ENCODE data around the gene LAPTM5. TPM values are rescaled to one million over a fixed set of nuclear protein-coding genes. Genes with fewer than 3 reads are reported as not detected.
A peak's percentile ranks its signal among the peaks of the same experiment; 100 is the strongest.

The LAPTM5 gene
- total and polyA plus RNA-seq, 10 of the 15 experiments (the other 5 are each of a cell fraction or from before 2014, with no cell fraction given): 24.1 to 1,034 (median 687) TPM

DNA sequence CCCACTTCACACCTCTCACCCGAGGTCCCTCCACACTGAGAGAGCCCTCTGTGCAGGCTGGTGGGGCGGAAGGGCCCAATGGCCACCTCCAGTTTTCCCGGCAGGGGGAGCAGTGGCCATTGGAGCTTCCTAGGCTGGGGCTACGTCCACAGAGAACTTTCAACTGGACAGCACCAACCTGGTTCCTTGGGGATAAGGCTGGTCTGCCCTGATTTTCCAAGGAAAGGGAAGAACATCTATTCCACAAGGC lies 20.3 kb upstream of the LAPTM5 start (continued):
- TF ChIP-seq, protein P1, sequence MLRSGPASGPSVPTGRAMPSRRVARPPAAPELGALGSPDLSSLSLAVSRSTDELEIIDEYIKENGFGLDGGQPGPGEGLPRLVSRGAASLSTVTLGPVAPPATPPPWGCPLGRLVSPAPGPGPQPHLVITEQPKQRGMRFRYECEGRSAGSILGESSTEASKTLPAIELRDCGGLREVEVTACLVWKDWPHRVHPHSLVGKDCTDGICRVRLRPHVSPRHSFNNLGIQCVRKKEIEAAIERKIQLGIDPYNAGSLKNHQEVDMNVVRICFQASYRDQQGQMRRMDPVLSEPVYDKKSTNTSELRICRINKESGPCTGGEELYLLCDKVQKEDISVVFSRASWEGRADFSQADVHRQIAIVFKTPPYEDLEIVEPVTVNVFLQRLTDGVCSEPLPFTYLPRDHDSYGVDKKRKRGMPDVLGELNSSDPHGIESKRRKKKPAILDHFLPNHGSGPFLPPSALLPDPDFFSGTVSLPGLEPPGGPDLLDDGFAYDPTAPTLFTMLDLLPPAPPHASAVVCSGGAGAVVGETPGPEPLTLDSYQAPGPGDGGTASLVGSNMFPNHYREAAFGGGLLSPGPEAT (IDR thresholded peaks at IDR 0.05; ENCODE audit: low read depth): no peak
- TF ChIP-seq POLR2AphosphoS2 (IDR thresholded peaks at IDR 0.05; ENCODE audit: low read depth, low read length): no peak

DNA sequence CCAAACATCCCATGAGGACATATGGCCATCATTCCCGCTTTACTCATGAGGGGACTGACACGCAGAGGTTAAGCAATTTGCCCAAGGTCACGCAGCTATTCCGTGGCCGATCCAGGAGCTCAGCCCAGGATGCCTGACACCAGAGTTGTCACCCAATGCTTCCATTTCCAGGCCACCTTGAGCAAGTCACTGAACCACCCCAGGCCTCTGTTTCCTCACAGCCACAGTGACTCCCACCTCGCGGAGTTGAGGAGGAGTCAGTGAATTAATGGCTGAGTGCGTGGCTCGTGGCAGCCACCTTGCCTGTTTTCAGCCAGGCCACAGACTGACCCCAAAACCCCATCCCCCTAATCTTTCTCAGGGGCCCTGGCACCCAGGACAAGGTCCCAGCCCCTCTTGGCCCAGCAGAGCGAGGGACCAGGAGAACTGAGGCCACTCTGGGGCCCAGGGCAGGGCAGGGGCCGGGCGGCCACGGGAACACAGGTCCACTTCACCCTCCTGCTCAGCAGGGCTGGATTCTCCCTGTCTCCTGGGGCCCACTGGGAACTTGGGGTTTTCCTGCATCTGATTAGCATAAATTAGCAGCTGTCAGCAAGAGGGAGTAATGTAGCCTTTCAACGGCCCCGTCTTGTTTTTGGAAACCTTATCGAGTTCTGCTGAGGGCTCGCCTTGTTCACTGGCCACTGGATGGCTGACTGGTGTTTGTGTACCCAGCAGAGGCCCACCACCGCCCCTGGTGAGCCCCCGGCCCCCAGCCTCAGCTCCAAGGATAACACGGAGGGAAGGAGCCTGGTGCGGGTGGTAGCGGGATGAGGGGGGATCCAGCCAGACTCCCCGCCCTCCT lies 19.7 kb upstream of the LAPTM5 start:
- ATAC-seq (no peak), FAIRE-seq (no peak), DNase-seq (ENCODE audit: low read depth, low spot score) (no peak)
- Histone ChIP-seq H2AFZ (ENCODE audit: control insufficient read depth, low read depth, low read length) (no peak overlapping the region), H3K27me3 (replicated peaks in 1 of 2; ENCODE audit: control insufficient read depth in 2 of 2, insufficient read depth in 2 of 2, low read length in 1 of 2) (no peaks in the 10 kb centered on the region), H4K20me1 (ENCODE audit: control insufficient read depth, insufficient read depth) (no peaks in the 10 kb centered on the region), H3K9me3 (replicated peaks; ENCODE audit: control insufficient read depth, insufficient read depth, low read length) (no peaks in the 10 kb centered on the region), H3K4me3 (no peak overlapping the region), H3K27ac (ENCODE audit: control insufficient read depth, insufficient read depth) (no peak overlapping the region), H3K9ac (ENCODE audit: control insufficient read depth, insufficient read depth, low read length) (no peak overlapping the region), H3K4me2 (ENCODE audit: control insufficient read depth, insufficient read depth) (no peak overlapping the region), H3K4me1 (ENCODE audit: control insufficient read depth, insufficient read depth, low read length) (peaks cover 22% of the 10 kb centered on the region), H3K79me2 (ENCODE audit: control insufficient read depth, insufficient read depth, low read length) (no peaks in the 10 kb centered on the region; the same call in none of the 2 replicates), H3K36me3 (ENCODE audit: control insufficient read depth in 2 of 2, insufficient read depth in 2 of 2, low read length in 1 of 2) (no peaks in the 10 kb centered on the region)
- RAD21 ChIA-PET (ENCODE audit: unreplicated experiment): interaction anchor here (1.9 to 9.5 kb wide), 4 partner anchors 19 to 136 kb away, joined by 4 to 538 read pairs (median 134); partner anchors contain the start of genes LAPTM5 and MATN1
- CTCF ChIA-PET: interaction anchor here (1.8 to 11.7 kb wide), 6 partner anchors 9 to 57 kb away, joined by 8 to 516 read pairs (median 120); partner anchors contain the start of genes LAPTM5 and MATN1
- BruUV-seq (replicated peaks): no TSS peak
- 77% methylated on average over 23 of the region's 23 CpGs for WGBS (ENCODE audit: insufficient coverage, insufficient replicate concordance, low lambda C conversion rate, missing lambda C conversion rate)
- POLR2A ChIA-PET: interaction anchor here (0.9 to 4.6 kb wide), 4 partner anchors 18 to 57 kb away, joined by 3 to 79 read pairs (median 22); partner anchors contain the start of gene LAPTM5
- TF ChIP-seq, protein P2, sequence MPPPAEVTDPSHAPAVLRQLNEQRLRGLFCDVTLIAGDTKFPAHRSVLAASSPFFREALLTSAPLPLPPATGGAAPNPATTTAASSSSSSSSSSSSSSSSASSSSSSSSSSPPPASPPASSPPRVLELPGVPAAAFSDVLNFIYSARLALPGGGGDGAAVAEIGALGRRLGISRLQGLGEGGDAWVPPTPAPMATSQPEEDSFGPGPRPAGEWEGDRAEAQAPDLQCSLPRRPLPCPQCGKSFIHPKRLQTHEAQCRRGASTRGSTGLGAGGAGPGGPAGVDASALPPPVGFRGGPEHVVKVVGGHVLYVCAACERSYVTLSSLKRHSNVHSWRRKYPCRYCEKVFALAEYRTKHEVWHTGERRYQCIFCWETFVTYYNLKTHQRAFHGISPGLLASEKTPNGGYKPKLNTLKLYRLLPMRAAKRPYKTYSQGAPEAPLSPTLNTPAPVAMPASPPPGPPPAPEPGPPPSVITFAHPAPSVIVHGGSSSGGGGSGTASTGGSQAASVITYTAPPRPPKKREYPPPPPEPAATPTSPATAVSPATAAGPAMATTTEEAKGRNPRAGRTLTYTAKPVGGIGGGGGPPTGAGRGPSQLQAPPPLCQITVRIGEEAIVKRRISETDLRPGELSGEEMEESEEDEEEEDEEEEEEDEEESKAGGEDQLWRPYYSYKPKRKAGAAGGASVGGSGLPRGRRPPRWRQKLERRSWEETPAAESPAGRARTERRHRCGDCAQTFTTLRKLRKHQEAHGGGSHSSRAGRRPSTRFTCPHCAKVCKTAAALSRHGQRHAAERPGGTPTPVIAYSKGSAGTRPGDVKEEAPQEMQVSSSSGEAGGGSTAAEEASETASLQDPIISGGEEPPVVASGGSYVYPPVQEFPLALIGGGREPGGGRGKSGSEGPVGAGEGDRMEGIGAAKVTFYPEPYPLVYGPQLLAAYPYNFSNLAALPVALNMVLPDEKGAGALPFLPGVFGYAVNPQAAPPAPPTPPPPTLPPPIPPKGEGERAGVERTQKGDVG (CRISPR knock-in tag; IDR thresholded peaks at IDR 0.05): no peak
- peak; percentile 12 for TF ChIP-seq MEF2B (IDR thresholded peaks at IDR 0.05; ENCODE audit: partially characterized antibody, poor library complexity, severe bottlenecking)
- TF ChIP-seq EED (IDR thresholded peaks at IDR 0.05; ENCODE audit: low read depth): 0 out of 2 replicates have a peak, but pooled peaks have one; percentile 15
- TF ChIP-seq NR2C2 (IDR thresholded peaks at IDR 0.05; ENCODE audit: borderline replicate concordance, control insufficient read depth, insufficient read length, low read depth): no peak
- intact Hi-C loops (cut with micrococcal nuclease; ENCODE audit: unreplicated experiment): loop anchor here (5.0 kb wide), 1 partner anchor 35 kb away; no protein-coding TSS in a partner anchor
- in situ Hi-C loops (cut with MboI): loop anchor here (10.0 kb wide), 1 partner anchor 52 kb away; the partner anchor contains the start of gene MATN1
- SMC1A ChIA-PET (ENCODE audit: uncharacterized antibody, unreplicated experiment): interaction anchor here (2.1 to 8.6 kb wide), 4 partner anchors 9 to 77 kb away, joined by 8 to 427 read pairs (median 128); partner anchors contain the start of genes LAPTM5 and MATN1

Data from GM12878 (cell line).